Measurements from ENCODE around the gene PADI6.

PADI6 gene

DNA sequence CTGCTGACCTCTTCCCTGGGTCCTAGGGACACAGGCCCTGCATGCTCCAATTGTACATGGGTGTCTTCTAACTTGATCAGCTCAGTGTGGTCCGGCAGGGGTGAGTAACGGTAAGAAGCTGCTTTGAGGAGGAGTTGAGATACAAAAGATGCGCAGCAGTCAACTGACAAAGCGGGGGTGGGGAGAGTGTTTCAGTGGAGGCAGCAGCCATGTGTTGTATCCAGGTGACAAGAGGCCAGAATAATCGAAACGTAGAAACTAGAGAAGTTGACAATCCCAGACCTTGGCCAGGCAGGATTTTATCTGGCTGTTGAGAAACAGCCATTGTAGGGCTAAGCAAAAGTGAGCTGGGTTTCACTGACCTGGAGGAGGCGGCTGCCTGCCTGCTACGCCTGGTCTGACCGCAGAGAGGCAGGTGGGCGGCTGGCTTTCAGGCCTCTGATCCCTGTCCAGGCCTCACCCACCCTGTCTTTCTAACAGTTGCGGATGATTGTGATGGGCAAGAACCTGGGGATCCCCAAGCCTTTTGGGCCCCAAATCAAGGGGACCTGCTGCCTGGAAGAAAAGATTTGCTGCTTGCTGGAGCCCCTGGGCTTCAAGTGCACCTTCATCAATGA is 28.8 kb downstream of the PADI6 start:
- TF ChIP-seq, protein P1, sequence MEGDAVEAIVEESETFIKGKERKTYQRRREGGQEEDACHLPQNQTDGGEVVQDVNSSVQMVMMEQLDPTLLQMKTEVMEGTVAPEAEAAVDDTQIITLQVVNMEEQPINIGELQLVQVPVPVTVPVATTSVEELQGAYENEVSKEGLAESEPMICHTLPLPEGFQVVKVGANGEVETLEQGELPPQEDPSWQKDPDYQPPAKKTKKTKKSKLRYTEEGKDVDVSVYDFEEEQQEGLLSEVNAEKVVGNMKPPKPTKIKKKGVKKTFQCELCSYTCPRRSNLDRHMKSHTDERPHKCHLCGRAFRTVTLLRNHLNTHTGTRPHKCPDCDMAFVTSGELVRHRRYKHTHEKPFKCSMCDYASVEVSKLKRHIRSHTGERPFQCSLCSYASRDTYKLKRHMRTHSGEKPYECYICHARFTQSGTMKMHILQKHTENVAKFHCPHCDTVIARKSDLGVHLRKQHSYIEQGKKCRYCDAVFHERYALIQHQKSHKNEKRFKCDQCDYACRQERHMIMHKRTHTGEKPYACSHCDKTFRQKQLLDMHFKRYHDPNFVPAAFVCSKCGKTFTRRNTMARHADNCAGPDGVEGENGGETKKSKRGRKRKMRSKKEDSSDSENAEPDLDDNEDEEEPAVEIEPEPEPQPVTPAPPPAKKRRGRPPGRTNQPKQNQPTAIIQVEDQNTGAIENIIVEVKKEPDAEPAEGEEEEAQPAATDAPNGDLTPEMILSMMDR (IDR thresholded peaks at IDR 0.05; ENCODE audit: low read depth, low read length), result no peak
- TF ChIP-seq EZH2phosphoT487 (IDR thresholded peaks at IDR 0.05; ENCODE audit: low read depth), result no peak
- H3K27me3 ChIP-seq (ENCODE audit: low read depth, low read length), result 0 out of 2 replicates have a peak, but pooled peaks cover 2% of the 10 kb centered on the region
- H2AFZ ChIP-seq (ENCODE audit: low read depth, low read length), result no peak overlapping the region
- no peak overlapping the region for H3K27ac ChIP-seq (ENCODE audit: low read length)
- no peaks in the 10 kb centered on the region for H3K9me3 ChIP-seq (ENCODE audit: insufficient read depth, low read length)
- no peaks in the 10 kb centered on the region for H4K20me1 ChIP-seq (ENCODE audit: insufficient read depth, low read length)
- no peaks in the 10 kb centered on the region for H3K36me3 ChIP-seq (replicated peaks; ENCODE audit: low read depth, low read length)
- H3K4me1 ChIP-seq (ENCODE audit: low read length), result no peaks in the 10 kb centered on the region
- H3K9ac ChIP-seq (ENCODE audit: low read length), result no peak overlapping the region
- no peak overlapping the region for H3K4me2 ChIP-seq (ENCODE audit: low read length)
- H3K4me3 ChIP-seq (ENCODE audit: low read length), result no peak overlapping the region
- no peaks in the 10 kb centered on the region for H3K79me2 ChIP-seq (ENCODE audit: low read length)

GRCh38 chr1:17401841-17402240 is 29.8 kb downstream of the PADI6 start:
- Histone ChIP-seq H3K9ac (ENCODE audit: low read length) (no peak overlapping the region), H3K4me3 (ENCODE audit: low read length) (no peak overlapping the region), H3K27ac (ENCODE audit: low read length) (no peak overlapping the region), H3K4me2 (ENCODE audit: low read length) (no peak overlapping the region), H4K20me1 (ENCODE audit: insufficient read depth, low read length) (no peaks in the 10 kb centered on the region), H3K36me3 (replicated peaks; ENCODE audit: low read depth, low read length) (no peaks in the 10 kb centered on the region), H3K79me2 (ENCODE audit: low read length) (no peaks in the 10 kb centered on the region), H3K4me1 (ENCODE audit: low read length) (no peaks in the 10 kb centered on the region), H3K9me3 (ENCODE audit: insufficient read depth, low read length) (no peaks in the 10 kb centered on the region), H3K27me3 (ENCODE audit: low read depth, low read length) (0 out of 2 replicates have a peak, but pooled peaks cover 2% of the 10 kb centered on the region), H2AFZ (ENCODE audit: low read depth, low read length) (no peak overlapping the region)
- TF ChIP-seq, protein P1 (IDR thresholded peaks at IDR 0.05; ENCODE audit: low read depth, low read length), result no peak
- no peak for TF ChIP-seq EZH2phosphoT487 (IDR thresholded peaks at IDR 0.05; ENCODE audit: low read depth)

- Histone ChIP-seq H3K27ac (ENCODE audit: low read length) (no peak overlapping the region), H3K9ac (ENCODE audit: low read length) (no peak overlapping the region), H3K79me2 (ENCODE audit: low read length) (no peaks in the 10 kb centered on the region), H3K4me1 (ENCODE audit: low read length) (no peaks in the 10 kb centered on the region), H2AFZ (ENCODE audit: low read depth, low read length) (no peak overlapping the region), H4K20me1 (ENCODE audit: insufficient read depth, low read length) (no peaks in the 10 kb centered on the region), H3K4me2 (ENCODE audit: low read length) (no peak overlapping the region), H3K36me3 (replicated peaks; ENCODE audit: low read depth, low read length) (no peaks in the 10 kb centered on the region), H3K9me3 (ENCODE audit: insufficient read depth, low read length) (no peaks in the 10 kb centered on the region), H3K27me3 (ENCODE audit: low read depth, low read length) (0 out of 2 replicates have a peak, but pooled peaks cover under 1% of the 10 kb centered on the region), H3K4me3 (ENCODE audit: low read length) (no peak overlapping the region)
- TF ChIP-seq EZH2phosphoT487 (IDR thresholded peaks at IDR 0.05; ENCODE audit: low read depth), result no peak
- TF ChIP-seq, protein P1 (IDR thresholded peaks at IDR 0.05; ENCODE audit: low read depth, low read length), result no peak
Observed at GRCh38 chr1:17403081-17403480, 31.1 kb downstream of the PADI6 start.

DNA sequence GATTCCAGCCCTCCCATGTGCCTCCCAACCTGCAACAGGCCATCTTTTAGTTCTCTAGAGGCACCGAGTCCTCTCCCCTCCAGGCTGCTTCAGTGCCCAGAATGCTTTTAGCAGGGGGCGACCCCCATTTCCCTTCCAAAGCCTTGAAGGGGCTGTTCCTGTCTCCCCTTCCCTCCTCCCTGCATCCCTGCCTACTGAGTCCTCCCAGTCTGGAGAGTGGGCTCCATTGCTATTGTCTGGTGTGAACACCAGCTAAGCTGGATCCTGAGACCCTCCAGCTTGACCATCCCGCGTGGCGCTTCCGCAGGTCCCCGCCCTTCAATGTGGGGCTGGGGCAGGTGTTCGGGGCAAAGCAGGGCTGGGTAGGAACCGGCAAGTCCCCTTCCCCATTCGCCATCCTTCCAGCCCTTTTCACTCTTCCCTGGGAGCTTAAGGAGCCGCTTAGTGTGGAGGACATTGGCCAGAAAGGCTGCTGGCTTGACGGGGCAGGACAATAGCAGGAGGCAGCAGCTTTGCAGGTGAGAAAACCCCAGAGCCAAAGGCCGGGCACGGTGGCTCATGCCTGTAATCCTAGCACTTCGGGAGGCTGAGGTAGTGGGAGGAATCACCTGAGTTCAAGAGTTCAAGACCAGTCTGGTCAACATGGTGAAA is 32.2 kb downstream of the PADI6 start:
- no peak overlapping the region for H3K4me3 ChIP-seq (ENCODE audit: low read length)
- no peak overlapping the region for H3K27ac ChIP-seq (ENCODE audit: low read length)
- H3K9me3 ChIP-seq (ENCODE audit: insufficient read depth, low read length), result no peaks in the 10 kb centered on the region
- H2AFZ ChIP-seq (ENCODE audit: low read depth, low read length), result no peak overlapping the region
- H3K4me2 ChIP-seq (ENCODE audit: low read length), result no peak overlapping the region
- no peak for TF ChIP-seq EZH2phosphoT487 (IDR thresholded peaks at IDR 0.05; ENCODE audit: low read depth)
- TF ChIP-seq, protein P1 (IDR thresholded peaks at IDR 0.05; ENCODE audit: low read depth, low read length), result no peak
- no peaks in the 10 kb centered on the region for H3K79me2 ChIP-seq (ENCODE audit: low read length)
- no peak overlapping the region for H3K9ac ChIP-seq (ENCODE audit: low read length)
- no peaks in the 10 kb centered on the region for H3K4me1 ChIP-seq (ENCODE audit: low read length)
- H3K36me3 ChIP-seq (replicated peaks; ENCODE audit: low read depth, low read length), result no peaks in the 10 kb centered on the region
- H3K27me3 ChIP-seq (ENCODE audit: low read depth, low read length), result no peaks in the 10 kb centered on the region
- no peaks in the 10 kb centered on the region for H4K20me1 ChIP-seq (ENCODE audit: insufficient read depth, low read length)

Measured in OCI-LY3 (cell line).